Activated T-cell treated with anti-CD3 and anti-CD28 coated beads for 1 hour (primary cell): Measurements from ENCODE around the gene PAQR3.
A peak's percentile ranks its signal among the peaks of the same experiment; 100 is the strongest.

Source experiments
- DNase-seq: peaks from one replicate; pipeline ENCODE4 v3.0.0-alpha.2; 2020; ENCODE audit warnings: low read depth

Gene PAQR3

GRCh38 chr4:78938868-78939666 is at the start of gene PAQR3:
Gene PAQR3 (minus strand): TSS chr4:78939438. CDS start chr4:78939224, 214 bp downstream.
- peak; percentile 83 for DNase-seq

GRCh38 chr4:78987683-78988082 is 48.4 kb upstream of the PAQR3 start:
- no peak for DNase-seq

GRCh38 chr4:78984593-78984992 is 45.4 kb upstream of the PAQR3 start:
- no peak for DNase-seq

- no peak for DNase-seq
Measured at GRCh38 chr4:78975865-78976264, 36.6 kb upstream of the PAQR3 start.

DNA sequence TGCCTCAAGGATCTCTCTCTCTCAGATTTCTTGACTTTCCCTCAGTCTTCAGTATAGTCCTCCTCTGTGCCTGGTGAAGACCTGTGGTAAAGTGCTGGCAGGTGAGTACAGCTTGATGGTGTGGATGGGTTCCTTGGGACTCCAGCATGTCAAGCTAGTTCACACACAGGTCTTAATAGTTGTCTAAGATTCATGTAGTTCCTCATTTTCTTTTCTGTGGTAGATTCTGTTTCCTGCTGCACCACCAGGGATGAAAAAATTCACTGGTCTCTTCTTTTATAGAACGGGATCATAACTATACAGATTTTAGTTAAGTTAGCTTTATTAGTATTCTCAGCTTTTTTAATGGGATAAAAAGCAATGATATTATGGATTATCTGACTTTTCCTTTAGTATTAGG is 32.5 kb upstream of the PAQR3 start:
- DNase-seq: no peak

GRCh38 chr4:78971326-78971725 is 32.1 kb upstream of the PAQR3 start:
- no peak for DNase-seq

DNA sequence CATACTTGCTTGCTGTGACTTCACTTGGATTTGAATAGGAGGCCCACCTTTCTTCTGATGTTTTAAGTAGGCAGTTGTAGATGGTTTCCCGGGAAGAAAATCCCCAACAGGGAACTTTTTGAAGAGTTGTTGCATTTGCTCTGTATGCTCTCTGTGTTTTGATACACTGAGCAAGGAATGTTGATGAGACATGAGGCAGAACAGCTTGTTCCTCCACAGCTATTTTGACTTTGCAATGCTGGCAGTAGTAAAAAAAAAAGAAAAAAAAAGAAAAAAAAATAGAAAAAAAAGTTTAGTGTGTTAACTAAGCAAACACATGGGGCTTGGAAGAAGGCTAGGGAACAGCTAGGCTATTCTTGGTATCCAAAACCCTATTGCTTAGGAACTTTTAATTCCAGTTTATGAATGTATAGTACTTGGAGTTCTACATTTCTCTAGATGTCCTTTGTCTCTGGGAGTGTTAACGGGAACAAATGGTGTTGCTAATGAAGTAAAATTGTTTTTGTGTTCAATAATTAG is 23.4 kb upstream of the PAQR3 start:
- no peak for DNase-seq

GRCh38 chr4:78960926-78961325 is 21.7 kb upstream of the PAQR3 start:
- DNase-seq: no peak

DNA sequence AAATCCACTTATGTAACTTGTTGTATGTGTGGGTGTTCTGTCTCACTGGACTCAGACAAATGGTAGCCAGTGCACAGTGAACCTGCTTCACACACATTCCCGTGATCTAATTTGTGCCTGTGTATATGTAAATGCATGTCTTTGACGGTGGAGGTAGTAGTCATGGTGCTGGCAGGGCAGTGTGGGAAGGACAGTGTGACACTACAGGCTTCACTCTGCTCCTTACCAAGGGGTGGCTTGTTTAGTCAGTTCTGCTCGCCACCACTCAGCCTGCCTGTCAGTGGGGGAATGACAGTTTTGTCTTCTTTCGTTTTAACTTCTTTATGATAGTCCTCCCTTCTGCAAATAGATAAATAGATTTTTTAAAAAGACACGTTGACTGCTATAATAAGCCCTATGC is 17.7 kb upstream of the PAQR3 start:
- DNase-seq: no peak

DNA sequence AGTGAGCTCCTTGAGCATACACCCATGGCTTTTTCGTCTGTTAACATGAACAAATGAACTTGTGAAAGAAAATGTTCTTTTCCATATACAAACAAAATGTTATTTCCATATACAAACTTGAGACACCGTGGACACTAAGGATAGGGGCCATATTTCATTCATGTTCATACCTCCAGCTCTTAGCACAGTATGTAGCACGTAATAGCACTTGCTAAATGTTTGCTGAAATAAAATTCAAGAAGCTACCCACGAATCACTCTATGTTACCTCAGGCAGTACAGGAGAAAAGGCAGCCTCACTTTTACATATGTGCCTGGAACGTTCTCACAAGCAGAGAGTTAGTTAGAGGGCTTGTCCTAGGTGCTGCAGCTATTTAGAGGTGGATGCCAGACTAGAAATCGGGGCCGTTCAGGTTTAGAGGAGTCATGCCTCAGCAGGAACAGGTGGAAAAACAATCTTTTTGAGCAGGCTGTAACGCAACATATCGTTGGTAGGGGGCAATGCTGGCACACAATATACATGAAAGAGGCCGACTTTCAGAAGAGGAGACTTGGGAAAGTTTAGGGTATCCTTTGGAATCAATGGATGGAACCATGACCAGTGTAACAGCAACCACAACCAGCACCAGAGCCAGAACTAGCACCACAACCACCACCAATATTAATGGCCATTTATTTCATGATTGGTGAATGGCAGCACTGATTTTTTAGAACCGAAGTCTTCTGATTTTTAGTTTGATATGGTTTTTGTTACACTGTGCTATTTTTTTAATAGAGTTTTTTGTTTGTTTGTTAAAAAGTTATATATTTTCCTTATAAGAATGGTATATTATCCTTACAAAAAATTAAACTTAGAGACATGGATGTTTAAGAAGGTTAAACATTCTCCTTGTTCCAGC is 14.8 kb upstream of the PAQR3 start:
- DNase-seq: no peak

DNA sequence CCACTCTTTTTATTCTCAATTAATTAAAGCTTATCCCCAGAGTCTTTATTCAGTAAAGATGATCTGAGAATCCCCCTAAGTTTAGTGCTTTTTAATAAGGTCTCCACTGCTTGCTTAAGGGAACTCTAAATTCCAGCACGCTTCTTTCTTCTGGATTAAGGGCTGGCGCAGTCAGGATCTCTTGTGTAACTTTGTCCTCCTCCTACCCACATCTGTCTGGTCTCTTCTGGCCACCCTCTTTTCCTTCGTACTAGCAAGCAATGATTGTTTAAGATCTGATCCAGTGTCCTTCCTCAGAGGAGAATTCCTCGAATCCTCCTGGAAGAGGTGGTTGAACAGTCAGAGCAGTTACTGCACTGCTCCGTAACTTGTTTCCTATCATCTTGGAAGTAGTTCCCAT is 14.0 kb upstream of the PAQR3 start:
- no peak for DNase-seq

GRCh38 chr4:78951862-78952472 is 12.7 kb upstream of the PAQR3 start:
- DNase-seq: peak; percentile 18

DNA sequence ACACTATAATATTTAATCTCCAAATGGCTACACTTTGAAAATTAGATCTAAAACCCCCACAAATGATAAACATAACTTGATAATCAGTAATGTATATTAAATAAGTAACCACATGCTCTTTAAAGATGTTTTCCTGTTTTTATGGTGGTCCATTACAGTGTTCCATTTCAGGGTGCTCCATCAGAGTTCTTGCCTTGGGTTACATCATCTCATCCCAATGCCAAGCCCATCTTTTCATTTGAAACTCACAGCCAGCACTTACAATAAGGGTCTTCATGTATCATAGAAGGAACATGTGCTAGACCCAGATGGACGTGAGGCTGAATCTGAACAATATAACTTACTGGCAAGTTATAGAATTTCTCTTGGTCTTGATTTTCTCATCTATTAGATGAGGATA is 10.5 kb upstream of the PAQR3 start:
- no peak for DNase-seq

DNA sequence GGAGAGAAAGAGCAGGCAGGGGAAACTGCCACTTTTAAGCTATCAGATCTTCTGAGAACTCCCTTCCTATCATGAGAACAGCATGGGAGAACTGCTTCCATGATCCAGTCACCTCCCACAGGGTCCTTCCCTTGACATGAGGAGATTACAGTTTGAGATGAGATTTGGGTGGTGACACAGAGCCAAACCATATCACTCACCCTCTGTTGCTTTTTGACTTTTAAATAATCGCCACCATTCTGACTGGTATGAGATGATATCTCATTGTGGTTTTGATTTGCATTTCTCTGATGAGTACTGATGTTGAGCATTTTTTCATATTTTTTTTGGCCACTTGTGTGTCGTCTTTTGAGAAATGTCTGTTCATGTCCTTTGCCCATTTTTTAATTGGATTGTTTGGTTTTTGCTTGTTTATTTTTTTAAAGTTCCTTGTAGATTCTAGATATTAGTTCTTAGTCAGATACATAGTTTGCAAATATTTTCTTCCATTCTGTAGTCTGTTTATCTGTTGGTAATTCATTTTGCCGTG is 6.5 kb upstream of the PAQR3 start:
- DNase-seq: no peak

- no peak for DNase-seq
Measured at GRCh38 chr4:78944381-78944780, 5.1 kb upstream of the PAQR3 start.

DNA sequence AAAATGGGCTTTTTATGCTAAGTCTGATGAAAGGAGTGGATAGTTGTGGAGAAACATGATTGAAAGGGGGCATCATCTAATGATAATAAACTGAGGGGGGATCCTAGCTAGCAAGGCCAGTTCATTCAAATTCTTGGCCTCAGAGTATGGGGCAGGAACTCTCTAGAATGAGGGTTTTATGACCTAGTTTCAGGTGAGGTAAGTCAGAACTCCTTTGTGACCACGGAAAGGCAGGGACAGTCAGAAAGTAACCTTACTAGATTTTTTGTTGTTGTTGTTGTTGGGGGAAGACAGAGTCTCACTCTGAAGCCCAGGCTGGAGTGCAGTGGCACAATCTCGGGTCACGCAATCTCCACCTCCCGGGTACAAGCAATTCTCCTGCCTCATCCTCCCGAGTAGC is 1.5 kb upstream of the PAQR3 start:
- DNase-seq: no peak

GRCh38 chr4:78939667-78940008 is 400 bp upstream of the PAQR3 start:
- DNase-seq: no peak

- DNase-seq: no peak
Measured at GRCh38 chr4:78938474-78938867, 767 bp downstream of the PAQR3 start.

- DNase-seq: no peak
Measured at GRCh38 chr4:78937837-78938236, 1.4 kb downstream of the PAQR3 start.

- DNase-seq: no peak
Measured at GRCh38 chr4:78936989-78937388, 2.2 kb downstream of the PAQR3 start.

DNA sequence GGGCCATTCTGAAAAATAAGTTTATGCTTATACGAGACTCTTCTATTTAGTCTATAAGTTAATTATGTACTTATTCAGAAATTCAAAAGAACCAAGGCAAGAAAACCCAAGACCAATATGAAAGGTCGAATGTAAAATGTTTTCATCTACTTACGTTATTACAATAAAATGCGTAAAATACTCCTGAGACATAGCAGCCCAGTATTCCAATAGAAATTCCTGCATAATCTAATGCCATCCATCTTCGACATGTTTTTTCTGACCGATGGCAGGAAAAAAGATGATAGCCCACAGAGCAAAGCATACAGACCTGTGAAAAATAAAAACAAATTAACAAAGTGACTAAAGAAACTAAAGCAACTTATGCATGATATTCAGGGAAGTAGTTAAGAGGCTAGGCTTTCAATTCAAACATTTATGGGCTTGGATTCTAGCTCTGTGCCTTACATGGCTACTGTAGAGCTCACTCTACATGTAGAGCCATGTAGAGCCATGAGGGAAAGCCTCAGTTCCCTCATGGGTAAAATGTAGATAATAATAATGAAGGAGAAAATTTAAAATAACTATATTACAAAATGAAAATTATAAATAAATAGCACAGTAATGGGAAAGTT is 9.1 kb downstream of the PAQR3 start:
- no peak for DNase-seq

- no peak for DNase-seq
Measured at GRCh38 chr4:78928835-78929234, 10.4 kb downstream of the PAQR3 start.
